Measurements from ENCODE around the gene RETREG1.

RETREG1 gene

DNA sequence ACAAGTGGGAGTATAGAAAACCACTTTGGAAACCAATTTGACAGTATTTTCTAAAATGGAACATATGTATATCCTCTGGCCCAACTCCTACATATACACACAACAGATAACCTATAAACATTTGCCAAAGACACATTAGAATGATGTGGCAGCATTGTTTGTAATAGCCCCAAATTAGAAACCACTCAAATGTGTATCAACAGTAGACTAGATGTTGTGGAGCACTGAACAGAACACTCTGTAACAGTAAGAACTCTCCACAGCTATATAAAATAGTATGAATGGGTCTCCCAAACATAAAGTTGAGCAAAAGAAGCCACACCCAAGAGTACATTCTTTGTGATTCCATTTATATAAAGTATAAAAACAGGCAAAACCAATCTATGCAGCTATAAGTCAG, 157.3 kb downstream of the RETREG1 start:
- TF ChIP-seq, protein P1, sequence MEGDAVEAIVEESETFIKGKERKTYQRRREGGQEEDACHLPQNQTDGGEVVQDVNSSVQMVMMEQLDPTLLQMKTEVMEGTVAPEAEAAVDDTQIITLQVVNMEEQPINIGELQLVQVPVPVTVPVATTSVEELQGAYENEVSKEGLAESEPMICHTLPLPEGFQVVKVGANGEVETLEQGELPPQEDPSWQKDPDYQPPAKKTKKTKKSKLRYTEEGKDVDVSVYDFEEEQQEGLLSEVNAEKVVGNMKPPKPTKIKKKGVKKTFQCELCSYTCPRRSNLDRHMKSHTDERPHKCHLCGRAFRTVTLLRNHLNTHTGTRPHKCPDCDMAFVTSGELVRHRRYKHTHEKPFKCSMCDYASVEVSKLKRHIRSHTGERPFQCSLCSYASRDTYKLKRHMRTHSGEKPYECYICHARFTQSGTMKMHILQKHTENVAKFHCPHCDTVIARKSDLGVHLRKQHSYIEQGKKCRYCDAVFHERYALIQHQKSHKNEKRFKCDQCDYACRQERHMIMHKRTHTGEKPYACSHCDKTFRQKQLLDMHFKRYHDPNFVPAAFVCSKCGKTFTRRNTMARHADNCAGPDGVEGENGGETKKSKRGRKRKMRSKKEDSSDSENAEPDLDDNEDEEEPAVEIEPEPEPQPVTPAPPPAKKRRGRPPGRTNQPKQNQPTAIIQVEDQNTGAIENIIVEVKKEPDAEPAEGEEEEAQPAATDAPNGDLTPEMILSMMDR (IDR thresholded peaks at IDR 0.05; ENCODE audit: borderline replicate concordance, insufficient read depth, low read depth, low read length): no peak
- no peak overlapping the region for H3K4me3 ChIP-seq (ENCODE audit: low read depth, low read length)

DNA sequence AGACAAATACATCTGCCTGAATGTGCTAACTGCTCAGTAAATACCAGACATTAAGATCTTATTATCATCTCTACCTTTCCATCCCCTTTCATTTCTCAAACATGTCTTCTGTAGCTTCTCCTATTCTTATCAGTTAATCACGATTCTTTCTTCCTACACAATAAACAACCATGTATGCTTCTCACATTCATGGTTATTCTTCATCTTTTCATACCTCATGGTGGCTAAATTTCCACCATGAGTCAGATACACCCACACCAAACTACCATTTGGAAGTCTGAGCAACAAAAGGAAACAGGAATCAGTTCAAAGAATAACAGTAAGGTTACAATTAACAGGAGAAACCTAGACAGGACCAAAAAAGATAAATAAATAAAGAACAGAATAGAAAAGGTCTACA, 158.9 kb downstream of the RETREG1 start:
- TF ChIP-seq, protein P1 (IDR thresholded peaks at IDR 0.05; ENCODE audit: borderline replicate concordance, insufficient read depth, low read depth, low read length): no peak
- no peak overlapping the region for H3K4me3 ChIP-seq (ENCODE audit: low read depth, low read length)

DNA sequence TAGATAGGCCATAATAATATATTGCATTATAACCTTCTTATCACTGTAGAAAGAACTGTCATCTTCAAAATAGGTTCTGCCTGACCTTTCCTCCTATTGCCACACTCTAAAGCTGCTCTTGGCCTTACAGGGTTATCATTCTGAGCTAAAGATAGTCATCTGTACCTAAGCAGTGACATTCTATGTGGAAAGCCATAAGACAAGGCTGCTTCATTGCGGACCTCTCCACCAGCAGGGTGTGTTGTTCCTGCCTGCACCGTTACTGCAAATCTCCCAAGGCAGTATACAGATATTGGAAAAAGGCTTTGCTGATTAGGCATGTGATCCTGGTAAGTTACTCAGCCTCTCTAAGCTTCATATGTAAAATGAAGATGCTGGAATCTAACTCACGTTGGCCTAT, 159.3 kb downstream of the RETREG1 start:
- TF ChIP-seq, protein P1 (IDR thresholded peaks at IDR 0.05; ENCODE audit: borderline replicate concordance, insufficient read depth, low read depth, low read length): no peak
- no peak overlapping the region for H3K4me3 ChIP-seq (ENCODE audit: low read depth, low read length)

DNA sequence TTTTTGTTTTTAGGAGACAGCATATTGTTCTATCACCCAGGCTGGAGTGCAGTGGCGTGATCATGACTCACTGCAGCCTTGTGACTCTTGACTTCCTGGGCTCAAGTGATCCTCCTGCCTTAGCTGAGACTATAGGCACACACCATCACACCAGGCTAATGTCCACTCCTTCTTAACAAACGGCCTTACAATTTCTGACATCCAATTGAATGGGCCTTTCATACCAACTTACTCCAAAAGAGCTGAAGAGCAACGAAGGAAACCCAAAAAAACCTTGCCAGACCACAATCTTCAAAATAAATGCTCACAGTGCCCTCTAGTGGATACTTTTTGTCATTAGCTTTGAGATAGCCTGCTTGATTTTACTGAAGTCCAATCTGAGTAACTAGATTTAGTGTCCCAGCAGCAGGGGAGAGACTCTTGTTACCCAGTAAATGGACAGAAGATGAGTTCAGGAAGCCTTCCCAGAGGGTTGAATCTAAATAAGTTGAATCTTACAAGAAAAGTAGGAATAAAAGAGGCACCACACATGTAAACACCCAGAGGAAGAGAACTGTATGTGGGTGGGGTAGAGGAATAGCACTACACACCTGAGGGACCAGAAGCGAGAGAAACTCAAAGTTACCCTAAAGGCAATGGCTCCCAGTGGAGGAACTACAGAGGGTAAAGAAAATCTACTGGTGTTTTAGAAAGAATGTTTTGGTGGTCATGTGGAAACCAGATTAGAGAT, 160.5 kb downstream of the RETREG1 start:
- H3K4me3 ChIP-seq (ENCODE audit: low read depth, low read length): no peak overlapping the region
- TF ChIP-seq, protein P1 (IDR thresholded peaks at IDR 0.05; ENCODE audit: borderline replicate concordance, insufficient read depth, low read depth, low read length): peak; percentile 39; the same call in 1 of the 2 replicates

DNA sequence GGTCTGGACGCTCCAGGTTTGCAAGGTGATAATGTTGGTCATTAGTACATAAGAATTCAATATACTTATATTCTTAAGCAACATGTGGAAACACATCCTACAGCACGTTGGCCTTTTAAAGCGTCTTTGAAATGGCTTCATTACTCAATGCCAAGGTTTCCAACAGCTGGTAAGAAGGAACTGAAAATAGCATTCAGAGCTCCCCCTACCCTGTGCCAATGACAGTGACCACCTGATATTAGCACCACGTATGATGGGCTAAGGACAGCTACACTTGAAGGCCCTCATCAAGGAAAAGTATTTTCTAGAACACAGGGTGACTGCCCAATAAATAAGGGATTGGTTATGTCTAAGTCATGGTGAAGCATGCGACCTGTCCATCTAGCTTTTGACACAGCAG, 161.1 kb downstream of the RETREG1 start:
- H3K4me3 ChIP-seq (ENCODE audit: low read depth, low read length): no peak overlapping the region

DNA sequence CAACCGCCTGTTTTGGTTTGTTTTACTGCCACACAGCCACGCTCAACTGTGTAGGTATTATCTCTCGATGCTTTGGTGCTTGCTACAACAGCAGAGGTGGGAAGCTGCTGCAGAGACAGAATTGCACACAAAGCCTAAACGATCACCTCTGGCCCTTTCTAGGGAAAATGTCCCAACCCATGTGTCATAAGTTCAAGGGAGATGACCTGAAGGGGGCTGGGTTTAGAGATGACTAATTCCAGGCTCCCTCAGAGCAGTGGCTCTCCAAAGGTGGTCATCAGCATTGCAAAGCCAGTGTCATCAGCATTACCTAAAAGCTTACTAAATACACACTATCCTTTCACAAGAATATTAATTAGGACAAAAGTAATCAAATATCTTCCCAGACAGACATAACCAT, 162.1 kb downstream of the RETREG1 start:
- no peak overlapping the region for H3K4me3 ChIP-seq (ENCODE audit: low read depth, low read length)
- TF ChIP-seq, protein P1 (IDR thresholded peaks at IDR 0.05; ENCODE audit: borderline replicate concordance, insufficient read depth, low read depth, low read length): no peak

More for the DNA sequence above, 161.1 kb downstream of the RETREG1 start:
- TF ChIP-seq, protein P1 (IDR thresholded peaks at IDR 0.05; ENCODE audit: borderline replicate concordance, insufficient read depth, low read depth, low read length): no peak

DNA sequence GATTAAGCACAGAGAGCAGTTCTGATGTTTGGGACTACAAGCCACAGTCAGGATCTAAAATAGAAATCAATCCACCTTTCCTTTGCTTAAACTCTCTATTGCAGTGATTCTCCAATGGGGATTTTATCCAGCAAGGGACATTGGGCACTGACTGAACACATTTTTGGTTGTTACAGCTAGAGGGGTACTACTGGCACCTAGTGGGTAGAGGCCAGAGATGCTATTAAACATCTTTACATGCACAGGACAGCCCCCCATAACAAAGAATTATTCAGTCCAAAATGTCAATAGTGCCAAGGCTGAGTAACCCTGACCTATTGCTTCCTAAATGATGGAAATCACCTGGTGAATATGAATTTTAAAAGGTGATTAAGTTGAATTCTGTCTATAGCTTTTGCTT, 163.2 kb downstream of the RETREG1 start:
- TF ChIP-seq, protein P1 (IDR thresholded peaks at IDR 0.05; ENCODE audit: borderline replicate concordance, insufficient read depth, low read depth, low read length): no peak
- H3K4me3 ChIP-seq (ENCODE audit: low read depth, low read length): no peak overlapping the region
